ENCODE measurements around the gene FBXO24. TPM values are rescaled to one million over a fixed set of nuclear protein-coding genes. Genes with fewer than 3 reads are reported as not detected.
"Not testable (repeated sequence)": the region's sequence is repeated elsewhere in the genome, so short reads cannot be mapped to it uniquely, and the experiment has no call there.

FBXO24 gene
- total RNA-seq, result 0.32 and 0.43 TPM in 2 replicates

GRCh38 chr7:100586266-100587025 is at the start of gene FBXO24:
TSS of gene FBXO24 (plus strand) at chr7:100586328. CDS start at chr7:100586626, 298 bp downstream.
- TF ChIP-seq CTCF (IDR thresholded peaks at IDR 0.05; ENCODE audit: insufficient read depth, low read depth, low read length), result no peak
- peak; percentile 100 for DNase-seq (ENCODE audit: low read depth)
- H3K4me3 ChIP-seq (ENCODE audit: low read depth, low read length), result peak within 1 kb of the TSS; percentile 97

GRCh38 chr7:100536695-100537094 is 49.4 kb upstream of the FBXO24 start:
- not testable (repeated sequence) for H3K4me3 ChIP-seq (ENCODE audit: low read depth, low read length); DNase-seq (ENCODE audit: low read depth)

- no peak for DNase-seq (ENCODE audit: low read depth)
- peak overlapping the region; percentile 55 for H3K4me3 ChIP-seq (ENCODE audit: low read depth, low read length)
- no peak for TF ChIP-seq CTCF (IDR thresholded peaks at IDR 0.05; ENCODE audit: insufficient read depth, low read depth, low read length)
These were observed 47.8 kb upstream of the FBXO24 start for GRCh38 chr7:100538348-100538653.

- H3K4me3 ChIP-seq (ENCODE audit: low read depth, low read length), result peak within 1 kb of the TSS; percentile 75
- peak; percentile 100 for DNase-seq (ENCODE audit: low read depth)
- TF ChIP-seq CTCF (IDR thresholded peaks at IDR 0.05; ENCODE audit: insufficient read depth, low read depth, low read length), result no peak
These were observed 47.3 kb upstream of the FBXO24 start, which contains the start of gene AGFG2 for GRCh38 chr7:100538654-100539435. TSS of gene AGFG2 (plus strand) at chr7:100539203. CDS start at chr7:100539347, 144 bp downstream.

- peak overlapping the region; percentile 75 for H3K4me3 ChIP-seq (ENCODE audit: low read depth, low read length)
- no peak for DNase-seq (ENCODE audit: low read depth)
- no peak for TF ChIP-seq CTCF (IDR thresholded peaks at IDR 0.05; ENCODE audit: insufficient read depth, low read depth, low read length)
These were observed 46.6 kb upstream of the FBXO24 start for GRCh38 chr7:100539436-100540006.

- no peak for DNase-seq (ENCODE audit: low read depth)
- H3K4me3 ChIP-seq (ENCODE audit: low read depth, low read length), result peak overlapping the region; percentile 75
- no peak for TF ChIP-seq CTCF (IDR thresholded peaks at IDR 0.05; ENCODE audit: insufficient read depth, low read depth, low read length)
These were observed 45.9 kb upstream of the FBXO24 start for GRCh38 chr7:100540073-100540723.

GRCh38 chr7:100541309-100541708 is 44.8 kb upstream of the FBXO24 start:
- DNase-seq (ENCODE audit: low read depth), result not testable (repeated sequence)

More at GRCh38 chr7:100541309-100541708, 44.8 kb upstream of the FBXO24 start:
- H3K4me3 ChIP-seq (ENCODE audit: low read depth, low read length), result not testable (repeated sequence)
